B cell (primary cell): ENCODE data around the gene ZMYM2. TPM values are rescaled to one million over a fixed set of nuclear protein-coding genes. Genes with fewer than 3 reads are reported as not detected.

Source experiments
- ATAC-seq: fragments of 200-7000 bp; cut with Tn5 transposase; one replicate; pipeline ENCODE4 v1.10.0; 2021; ENCODE audit warnings: low read depth, mild to moderate bottlenecking, moderate number of reproducible peaks, moderate library complexity
- CTCF ChIA-PET: fragments of 350-600 bp; sonication (Branson Sonifier 250); formaldehyde crosslinking; loops from one replicate; lab custom pipeline; 2021; ENCODE audit warnings: antibody characterized with exemption, inconsistent platforms; lab: Charles Lee
- POLR2A ChIA-PET: fragments of 350-600 bp; sonication (Branson Sonifier 250); formaldehyde crosslinking; loops from one replicate; lab custom pipeline; 2021; ENCODE audit warnings: antibody characterized with exemption; lab: Charles Lee
- DNase-seq: peaks from one replicate; pipeline ENCODE4 v3.0.0; 2013
- H2AFZ ChIP-seq: 2 replicates; pipeline ENCODE4 v1.6.1; 2012; ENCODE audit warnings: mild to moderate bottlenecking, low read depth, low read length; ENCODE audit not compliant: insufficient read depth, poor library complexity, severe bottlenecking
- H3K27ac ChIP-seq, 2 donors: 1 replicate in 1 of 2; 2 replicates in 1 of 2; pipeline ENCODE4 v1.5.1; 2012 to 2013; ENCODE audit warnings: low read length in 2 of 2, mild to moderate bottlenecking in 2 of 2, moderate library complexity in 1 of 2
- H3K27me3 ChIP-seq, 4 experiments: fragments of 200-600 bp in 1 of 4; sonication (generic) in 1 of 4; replicated peaks in 1 of 4; 1 replicate in 2 of 4; 2 replicates in 2 of 4; pipeline versions ENCODE4 v1.6.1 to v1.7.0; 2013 to 2016; ENCODE audit warnings: low read length in 3 of 4, mild to moderate bottlenecking in 2 of 4, mixed read lengths in 1 of 4, moderate library complexity in 1 of 4; ENCODE audit not compliant: insufficient read depth in 4 of 4, control insufficient read depth in 3 of 4; ENCODE audit errors: control extremely low read depth in 1 of 4
- H3K36me3 ChIP-seq, 2 experiments: replicated peaks in 1 of 2; 1 replicate in 1 of 2; 2 replicates in 1 of 2; pipeline versions ENCODE4 v1.6.1 to v1.7.1; 2013; ENCODE audit warnings: low read length in 1 of 2; ENCODE audit not compliant: insufficient read depth in 2 of 2, control insufficient read depth in 1 of 2; ENCODE audit errors: control extremely low read depth in 1 of 2, extremely low read depth in 1 of 2
- H3K4me1 ChIP-seq, 2 donors: fragments of 200-600 bp in 1 of 2; sonication (generic) in 1 of 2; 1 replicate in 1 of 2; 2 replicates in 1 of 2; pipeline versions ENCODE4 v1.5.1 to v1.6.1; 2013 to 2017; ENCODE audit warnings: low read length in 2 of 2; ENCODE audit not compliant: control insufficient read depth in 2 of 2, insufficient read depth in 2 of 2
- H3K4me2 ChIP-seq: replicated peaks from 2 replicates; pipeline ENCODE3; 2012; ENCODE audit warnings: mild to moderate bottlenecking, low read depth, low read length; ENCODE audit not compliant: poor library complexity, severe bottlenecking
- H3K4me3 ChIP-seq, 5 experiments: fragments of 200-600 bp in 1 of 5; sonication (generic) in 1 of 5; 1 replicate in 3 of 5; 2 replicates in 2 of 5; pipeline versions ENCODE4 v1.5.1 to v1.7.0; 2011 to 2016; ENCODE audit warnings: low read length in 4 of 5, mild to moderate bottlenecking in 4 of 5, low read depth in 2 of 5, control low read depth in 1 of 5, moderate library complexity in 1 of 5; ENCODE audit not compliant: insufficient read depth in 1 of 5; ENCODE audit errors: control extremely low read depth in 1 of 5, extremely low read depth in 1 of 5
- H3K79me2 ChIP-seq: fragments of 200-600 bp; sonication (generic); one replicate; pipeline ENCODE4 v1.6.0; 2016; ENCODE audit warnings: low read length; ENCODE audit not compliant: control insufficient read depth, insufficient read depth
- H3K9ac ChIP-seq: fragments of 200-600 bp; sonication (generic); 2 replicates; pipeline ENCODE4 v1.6.1; 2017; ENCODE audit warnings: mild to moderate bottlenecking, low read length, moderate library complexity
- H3K9me3 ChIP-seq, 3 donors: one replicate each; pipeline versions ENCODE4 v1.6.1 to v1.7.1; 2013; ENCODE audit warnings: low read length in 2 of 3; ENCODE audit not compliant: control insufficient read depth in 2 of 3, insufficient read depth in 1 of 3; ENCODE audit errors: control extremely low read depth in 1 of 3
- H4K20me1 ChIP-seq: 2 replicates; pipeline ENCODE4 v1.6.0; 2012; ENCODE audit warnings: mild to moderate bottlenecking, low read length; ENCODE audit not compliant: insufficient read depth, control insufficient read depth, poor library complexity, severe bottlenecking
- H3K27ac Mint-ChIP-seq: one replicate; pipeline ENCODE4 v1.8.0; 2021; ENCODE audit warnings: mixed read lengths
- H3K27me3 Mint-ChIP-seq: one replicate; pipeline ENCODE4 v1.8.0; 2021; ENCODE audit warnings: mixed read lengths
- H3K4me1 Mint-ChIP-seq: one replicate; pipeline ENCODE4 v1.8.0; 2021; ENCODE audit warnings: mixed read lengths
- H3K4me3 Mint-ChIP-seq: one replicate; pipeline ENCODE4 v1.8.0; 2021; ENCODE audit warnings: mixed read lengths
- H3K9me3 Mint-ChIP-seq: one replicate; pipeline ENCODE4 v1.8.0; 2022; ENCODE audit warnings: mixed read lengths; ENCODE audit not compliant: insufficient read depth
- EZH2 ChIP-seq: IDR thresholded peaks from 2 replicates; pipeline ENCODE4 v1.6.1; 2012; ENCODE audit warnings: borderline replicate concordance, low read depth, mild to moderate bottlenecking, moderate library complexity, low read length; ENCODE audit not compliant: insufficient read depth, poor library complexity, severe bottlenecking
- WGBS: methylation state at CpG from one replicate; pipeline ENCODE4 v1.1.5; 2013; ENCODE audit warnings: missing lambda C conversion rate; ENCODE audit not compliant: insufficient coverage; 5-methylcytosine and 5-hydroxymethylcytosine counted together
- intact Hi-C: fragments of 100-400 bp; cut with micrococcal nuclease; formaldehyde crosslinking; loops from one replicate; pipeline ENCODE4 v1.10.0; 2022
- polyA plus RNA-seq: library from polyadenylated mRNA; depleted of rRNA; stranded (reverse); fragments of >200 nt; gene quantifications from 2 replicates; pipeline ENCODE4 v1.2.3, GENCODE V29; 2012
- total RNA-seq, 2 donors: library from RNA; stranded (reverse); fragments of 120-200 nt in 1 of 2; gene quantifications; 1 replicate in 1 of 2; 2 replicates in 1 of 2; pipeline versions ENCODE4 v1.2.3 to v1.2.4, GENCODE V29; 2013 to 2022
- TF ChIP-seq, protein P1 (sequence below): fragments of 200-600 bp; IDR thresholded peaks from one replicate; pipeline ENCODE4 v1.8.0; 2022; ENCODE audit warnings: antibody characterized with exemption, mild to moderate bottlenecking

Gene ZMYM2
- total and polyA plus RNA-seq, 2 donors (not counting 1 experiment from before 2014, with no cell fraction given), result 21.7 to 131 TPM

DNA sequence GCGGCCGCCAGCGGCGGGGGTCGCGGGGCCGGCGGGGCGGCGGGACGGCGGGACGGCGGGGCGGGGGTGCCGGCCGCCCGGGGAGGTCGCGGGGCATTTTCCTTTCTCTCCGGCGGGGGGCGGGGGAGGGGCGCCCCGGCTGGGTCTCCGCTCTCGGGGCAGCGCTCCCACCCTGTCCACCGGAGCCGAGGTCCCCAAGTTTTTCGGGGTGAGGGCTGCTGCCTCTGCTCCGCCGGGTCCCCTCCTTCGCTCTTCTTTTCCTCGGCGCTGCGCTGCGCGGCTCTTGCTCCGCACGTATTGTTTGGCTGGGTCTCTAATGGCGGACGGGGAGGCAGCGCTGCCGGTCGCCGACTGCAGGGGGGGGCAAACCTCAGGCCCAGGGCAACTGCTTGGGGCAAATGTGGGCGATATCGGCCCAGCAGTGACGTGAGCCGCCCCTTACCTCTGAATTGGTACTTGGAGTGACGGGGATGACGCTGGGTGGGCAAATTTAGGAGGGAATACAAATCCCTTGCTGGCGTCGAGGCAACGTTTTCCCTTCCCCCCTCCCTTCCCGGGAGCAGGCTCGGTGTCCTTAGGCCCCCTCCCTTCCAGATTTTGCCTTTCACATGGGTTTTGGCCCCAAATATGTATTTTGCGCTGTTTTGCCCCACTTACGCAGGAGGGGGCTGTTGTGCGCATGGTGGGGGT is 759 bp downstream of the ZMYM2 start:
- Histone ChIP-seq H3K4me1 (peaks cover 8 to 15% of the 10 kb centered on the region in 2 donors), H3K36me3 (peaks cover 5 to 7% of the 10 kb centered on the region in 2 experiments), H3K9me3 (no peaks in the 10 kb centered on the region), H4K20me1 (peaks cover 18% of the 10 kb centered on the region), H3K9ac (peak overlapping the region; percentile 82), H3K4me2 (peak overlapping the region; percentile 86), H3K27ac (peak overlapping the region; percentile 90 to 96), H3K79me2 (peaks cover 32% of the 10 kb centered on the region), H2AFZ (peak overlapping the region; percentile 82), H3K27me3 (no peaks in the 10 kb centered on the region), H3K4me3 (peak overlapping the region; percentile 78 to 90 (median 85))
- intact Hi-C loops, result loop anchor here (1.0 to 10.0 kb wide), 3 partner anchors 176 to 606 kb away; partner anchors contain the start of genes IFT88 and PSPC1
- Mint-ChIP-seq H3K9me3 (no peaks in the 10 kb centered on the region), H3K4me1 (peaks cover 31% of the 10 kb centered on the region), H3K27me3 (no peaks in the 10 kb centered on the region), H3K27ac (peak overlapping the region; percentile 99), H3K4me3 (peak overlapping the region; percentile 99)
- peak; percentile 8 for ATAC-seq
- POLR2A ChIA-PET, result interaction anchor here (0.7 to 2.3 kb wide), 3 partner anchors 95 to 177 kb away, joined by 5 to 30 read pairs (median 7); partner anchors contain the start of genes PSPC1 and ZMYM5
- DNase-seq, result peak; percentile 87
- under 1% methylated on average over 52 of the region's 61 CpGs for WGBS
- CTCF ChIA-PET, result interaction anchor here (0.7 to 1.2 kb wide), 11 partner anchors 8 to 325 kb away, joined by 3 to 17 read pairs (median 4); partner anchors contain the start of gene ZMYM5
- TF ChIP-seq, protein P1, sequence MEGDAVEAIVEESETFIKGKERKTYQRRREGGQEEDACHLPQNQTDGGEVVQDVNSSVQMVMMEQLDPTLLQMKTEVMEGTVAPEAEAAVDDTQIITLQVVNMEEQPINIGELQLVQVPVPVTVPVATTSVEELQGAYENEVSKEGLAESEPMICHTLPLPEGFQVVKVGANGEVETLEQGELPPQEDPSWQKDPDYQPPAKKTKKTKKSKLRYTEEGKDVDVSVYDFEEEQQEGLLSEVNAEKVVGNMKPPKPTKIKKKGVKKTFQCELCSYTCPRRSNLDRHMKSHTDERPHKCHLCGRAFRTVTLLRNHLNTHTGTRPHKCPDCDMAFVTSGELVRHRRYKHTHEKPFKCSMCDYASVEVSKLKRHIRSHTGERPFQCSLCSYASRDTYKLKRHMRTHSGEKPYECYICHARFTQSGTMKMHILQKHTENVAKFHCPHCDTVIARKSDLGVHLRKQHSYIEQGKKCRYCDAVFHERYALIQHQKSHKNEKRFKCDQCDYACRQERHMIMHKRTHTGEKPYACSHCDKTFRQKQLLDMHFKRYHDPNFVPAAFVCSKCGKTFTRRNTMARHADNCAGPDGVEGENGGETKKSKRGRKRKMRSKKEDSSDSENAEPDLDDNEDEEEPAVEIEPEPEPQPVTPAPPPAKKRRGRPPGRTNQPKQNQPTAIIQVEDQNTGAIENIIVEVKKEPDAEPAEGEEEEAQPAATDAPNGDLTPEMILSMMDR, result no peak
- no peak for TF ChIP-seq EZH2
